ENCODE measurements around the gene SCAMP2.

DNA sequence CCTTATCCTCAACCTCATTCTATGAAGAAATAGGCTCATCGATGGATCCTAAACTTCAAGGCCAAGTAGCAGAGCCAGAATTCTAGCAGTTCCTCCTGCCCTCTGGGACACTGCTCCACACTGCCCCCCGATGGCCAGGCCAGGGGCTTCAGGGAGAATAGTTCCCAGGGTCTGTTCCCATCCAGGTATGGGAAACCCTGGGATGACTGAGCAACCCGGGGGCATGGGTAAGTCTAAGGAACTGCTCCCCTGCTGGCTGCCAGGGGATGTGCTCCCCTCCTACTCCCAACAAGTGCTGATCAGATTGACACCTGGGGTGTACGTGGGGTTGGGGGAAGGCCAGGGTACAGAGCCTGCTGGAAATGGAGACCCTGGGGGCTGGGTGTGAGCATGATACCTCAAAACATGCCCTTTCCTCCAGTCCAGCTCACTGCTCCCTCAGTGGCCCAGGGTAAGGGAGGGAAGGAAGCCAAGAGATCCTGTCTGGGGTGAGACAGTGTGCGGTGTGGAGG lies 37.8 kb downstream of the SCAMP2 start:
- no peak for TF ChIP-seq TEAD4 (IDR thresholded peaks at IDR 0.05)
- TF ChIP-seq CREB1 (IDR thresholded peaks at IDR 0.05; ENCODE audit: low read depth) = no peak
- no peak for TF ChIP-seq TCF12 (IDR thresholded peaks at IDR 0.05; ENCODE audit: low read depth)

Measured in Ishikawa (cell line).